HFFc6 (cell line): ENCODE data around the gene LGALS3. TPM values are rescaled to one million over a fixed set of nuclear protein-coding genes. Genes with fewer than 3 reads are reported as not detected.

ENCODE experiments used
- DNase-seq: peaks from one replicate; pipeline ENCODE4 v3.0.0-alpha.2; 2018
- H3K27ac Mint-ChIP-seq: 2 replicates; pipeline ENCODE4 v1.8.0; 2020; ENCODE audit warnings: mild to moderate bottlenecking, mixed read lengths
- H3K27me3 Mint-ChIP-seq: 2 replicates; pipeline ENCODE4 v1.8.0; 2021; ENCODE audit warnings: mild to moderate bottlenecking, moderate library complexity, mixed read lengths; ENCODE audit not compliant: insufficient read depth
- H3K36me3 Mint-ChIP-seq: 2 replicates; pipeline ENCODE4 v1.8.0; 2021; ENCODE audit warnings: low read depth, mixed read lengths
- H3K4me1 Mint-ChIP-seq: 2 replicates; pipeline ENCODE4 v1.8.0; 2020; ENCODE audit warnings: low read depth, mixed read lengths
- H3K4me3 Mint-ChIP-seq: 2 replicates; pipeline ENCODE4 v1.8.0; 2020; ENCODE audit warnings: mild to moderate bottlenecking, moderate library complexity, mixed read lengths
- H3K9me3 Mint-ChIP-seq: 2 replicates; pipeline ENCODE4 v1.8.0; 2020; ENCODE audit warnings: mild to moderate bottlenecking, mixed read lengths
- total RNA-seq, 6 experiments: library from RNA; stranded (reverse); fragmentation: NEBNext Ultra II Directional; extraction: Animal tissue kit (Norgen Biotek cat#: 25700); gene quantifications; 2 replicates in 1 of 6; 3 replicates in 5 of 6; pipeline ENCODE4 v1.2.3, GENCODE V29; 2021
- TF ChIP-seq, protein P1 (sequence below): fragments of 200-600 bp; sonication (generic); IDR thresholded peaks from 2 replicates; pipeline ENCODE4 v1.5.0; 2021; ENCODE audit warnings: antibody characterized with exemption, mild to moderate bottlenecking

LGALS3 gene
- total RNA-seq, 6 experiments from 2014 or later = 70.1 to 83.0 (median 74.7) TPM

DNA sequence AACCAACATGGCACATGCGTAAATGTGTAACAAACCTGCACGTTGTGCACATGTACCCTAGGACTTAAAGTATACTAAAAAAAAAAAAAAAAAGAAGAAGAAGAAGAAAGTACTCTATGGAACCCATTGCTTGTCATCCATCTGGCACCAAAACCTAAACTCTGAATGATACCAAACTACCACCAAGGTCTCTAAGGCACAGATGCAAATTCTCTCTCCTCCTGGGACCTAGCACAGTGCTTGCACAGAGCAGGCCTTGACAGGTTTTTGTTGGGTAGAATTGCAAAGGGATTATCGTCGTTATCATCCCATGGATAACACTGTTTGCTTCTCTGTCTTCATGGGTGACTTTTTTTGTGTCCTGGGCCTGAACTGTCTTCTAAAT, 13.2 kb upstream of the LGALS3 start:
- Mint-ChIP-seq H3K27me3 (peaks cover 4% of the 10 kb centered on the region), H3K36me3 (no peaks in the 10 kb centered on the region), H3K4me1 (peaks cover 10% of the 10 kb centered on the region; the same call in 1 of the 2 replicates), H3K9me3 (no peaks in the 10 kb centered on the region), H3K27ac (no peak overlapping the region), H3K4me3 (no peak overlapping the region)
- TF ChIP-seq, protein P1, sequence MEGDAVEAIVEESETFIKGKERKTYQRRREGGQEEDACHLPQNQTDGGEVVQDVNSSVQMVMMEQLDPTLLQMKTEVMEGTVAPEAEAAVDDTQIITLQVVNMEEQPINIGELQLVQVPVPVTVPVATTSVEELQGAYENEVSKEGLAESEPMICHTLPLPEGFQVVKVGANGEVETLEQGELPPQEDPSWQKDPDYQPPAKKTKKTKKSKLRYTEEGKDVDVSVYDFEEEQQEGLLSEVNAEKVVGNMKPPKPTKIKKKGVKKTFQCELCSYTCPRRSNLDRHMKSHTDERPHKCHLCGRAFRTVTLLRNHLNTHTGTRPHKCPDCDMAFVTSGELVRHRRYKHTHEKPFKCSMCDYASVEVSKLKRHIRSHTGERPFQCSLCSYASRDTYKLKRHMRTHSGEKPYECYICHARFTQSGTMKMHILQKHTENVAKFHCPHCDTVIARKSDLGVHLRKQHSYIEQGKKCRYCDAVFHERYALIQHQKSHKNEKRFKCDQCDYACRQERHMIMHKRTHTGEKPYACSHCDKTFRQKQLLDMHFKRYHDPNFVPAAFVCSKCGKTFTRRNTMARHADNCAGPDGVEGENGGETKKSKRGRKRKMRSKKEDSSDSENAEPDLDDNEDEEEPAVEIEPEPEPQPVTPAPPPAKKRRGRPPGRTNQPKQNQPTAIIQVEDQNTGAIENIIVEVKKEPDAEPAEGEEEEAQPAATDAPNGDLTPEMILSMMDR = no peak
- DNase-seq = no peak

DNA sequence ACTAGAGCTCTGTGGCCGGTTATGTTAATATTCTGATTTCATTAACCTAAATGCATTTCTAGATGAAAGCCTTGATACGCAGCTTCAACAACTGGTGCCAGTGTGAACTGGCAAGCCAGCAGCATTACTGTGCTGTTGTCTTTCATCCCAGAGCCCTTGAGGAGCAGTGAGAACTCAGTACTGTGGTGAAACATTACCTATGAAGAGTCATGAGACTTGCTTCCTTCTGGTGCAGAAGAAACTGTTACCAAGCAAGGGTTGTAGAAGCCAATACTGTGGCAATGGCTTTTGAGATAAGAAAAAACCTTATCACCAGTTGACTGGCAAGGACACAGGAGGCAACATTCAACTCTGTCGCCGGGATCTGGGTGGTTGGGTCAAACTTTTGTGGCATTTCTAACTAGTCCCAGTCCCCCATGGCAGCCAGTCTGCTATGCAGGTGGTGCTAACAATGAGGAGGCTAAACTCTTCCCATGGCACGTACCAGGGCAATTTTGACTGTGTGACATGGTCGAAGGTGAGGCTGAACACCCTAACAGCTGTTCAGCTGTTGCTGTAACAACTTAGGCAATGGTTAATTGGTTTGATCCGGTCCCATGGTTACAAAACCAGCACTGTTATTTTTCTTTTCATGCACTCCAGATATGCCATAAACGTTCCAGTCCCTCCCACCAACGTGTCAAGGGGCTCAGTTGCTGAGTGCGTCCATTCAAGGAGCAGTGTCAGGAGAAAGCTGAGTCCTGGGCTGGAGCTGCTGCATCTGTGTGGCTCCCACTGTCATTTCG, 12.6 kb upstream of the LGALS3 start:
- Mint-ChIP-seq H3K9me3 (no peaks in the 10 kb centered on the region), H3K4me3 (no peak overlapping the region), H3K4me1 (peaks cover 10% of the 10 kb centered on the region; the same call in 1 of the 2 replicates), H3K36me3 (no peaks in the 10 kb centered on the region), H3K27me3 (peaks cover 4% of the 10 kb centered on the region), H3K27ac (no peak overlapping the region)
- DNase-seq = no peak
- TF ChIP-seq, protein P1 = no peak

DNA sequence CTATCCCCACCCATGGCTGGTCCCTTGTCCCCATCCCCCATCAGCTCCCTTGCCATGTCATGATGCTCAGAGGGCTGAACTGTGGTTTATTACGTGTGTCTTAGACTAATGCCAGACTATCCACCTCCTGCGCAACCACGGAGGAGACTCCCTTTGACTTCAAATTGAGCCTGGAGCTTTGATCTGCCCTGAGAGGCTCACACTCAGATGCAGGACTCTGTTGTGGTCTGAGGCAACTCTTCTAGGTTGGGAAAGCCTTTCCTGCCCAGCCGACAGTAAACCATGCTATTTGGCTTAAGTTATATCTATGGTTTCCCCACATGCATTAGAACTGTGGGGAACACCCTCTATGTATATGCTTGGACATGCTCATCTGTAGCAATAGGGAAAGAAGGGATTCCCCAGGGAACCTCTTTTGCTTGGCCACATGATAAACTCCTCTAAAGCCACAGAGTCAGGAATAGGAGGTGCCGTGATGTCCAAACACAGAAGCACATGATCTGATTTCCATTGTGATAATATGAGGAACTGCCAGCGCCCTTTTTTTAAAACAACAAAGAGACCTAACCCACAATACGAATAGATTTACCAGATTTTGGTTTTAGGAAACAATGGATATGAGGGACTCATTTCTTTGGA, 11.1 kb upstream of the LGALS3 start:
- Mint-ChIP-seq H3K27ac (no peak overlapping the region), H3K4me1 (peaks cover 19% of the 10 kb centered on the region), H3K4me3 (no peak overlapping the region), H3K9me3 (no peaks in the 10 kb centered on the region), H3K27me3 (peaks cover 5% of the 10 kb centered on the region), H3K36me3 (no peaks in the 10 kb centered on the region)
- DNase-seq = no peak
- TF ChIP-seq, protein P1 = no peak

DNA sequence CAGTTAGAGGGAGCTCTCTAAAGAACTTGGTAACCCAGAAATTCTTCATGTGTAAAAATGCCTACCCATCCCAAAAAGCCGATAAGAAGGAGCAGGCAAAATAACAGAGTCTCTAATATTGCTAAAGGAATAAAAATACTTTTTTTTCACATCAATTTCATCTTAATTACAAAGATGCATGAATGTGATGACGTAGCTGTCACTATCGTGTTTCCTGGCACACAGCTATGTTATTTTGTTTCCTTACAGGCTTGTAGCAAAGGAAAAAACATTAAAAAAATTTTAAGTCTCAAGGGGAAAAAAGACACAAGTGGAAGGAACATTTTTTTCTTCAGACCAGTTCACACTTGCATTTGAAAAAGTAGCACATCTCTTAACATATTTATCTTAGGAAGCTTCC, 10.3 kb upstream of the LGALS3 start:
- Mint-ChIP-seq H3K4me1 (peaks cover 28% of the 10 kb centered on the region), H3K27ac (no peak overlapping the region), H3K4me3 (no peak overlapping the region), H3K9me3 (no peaks in the 10 kb centered on the region), H3K27me3 (peaks cover 9% of the 10 kb centered on the region), H3K36me3 (no peaks in the 10 kb centered on the region)
- no peak for DNase-seq
- TF ChIP-seq, protein P1 = no peak

DNA sequence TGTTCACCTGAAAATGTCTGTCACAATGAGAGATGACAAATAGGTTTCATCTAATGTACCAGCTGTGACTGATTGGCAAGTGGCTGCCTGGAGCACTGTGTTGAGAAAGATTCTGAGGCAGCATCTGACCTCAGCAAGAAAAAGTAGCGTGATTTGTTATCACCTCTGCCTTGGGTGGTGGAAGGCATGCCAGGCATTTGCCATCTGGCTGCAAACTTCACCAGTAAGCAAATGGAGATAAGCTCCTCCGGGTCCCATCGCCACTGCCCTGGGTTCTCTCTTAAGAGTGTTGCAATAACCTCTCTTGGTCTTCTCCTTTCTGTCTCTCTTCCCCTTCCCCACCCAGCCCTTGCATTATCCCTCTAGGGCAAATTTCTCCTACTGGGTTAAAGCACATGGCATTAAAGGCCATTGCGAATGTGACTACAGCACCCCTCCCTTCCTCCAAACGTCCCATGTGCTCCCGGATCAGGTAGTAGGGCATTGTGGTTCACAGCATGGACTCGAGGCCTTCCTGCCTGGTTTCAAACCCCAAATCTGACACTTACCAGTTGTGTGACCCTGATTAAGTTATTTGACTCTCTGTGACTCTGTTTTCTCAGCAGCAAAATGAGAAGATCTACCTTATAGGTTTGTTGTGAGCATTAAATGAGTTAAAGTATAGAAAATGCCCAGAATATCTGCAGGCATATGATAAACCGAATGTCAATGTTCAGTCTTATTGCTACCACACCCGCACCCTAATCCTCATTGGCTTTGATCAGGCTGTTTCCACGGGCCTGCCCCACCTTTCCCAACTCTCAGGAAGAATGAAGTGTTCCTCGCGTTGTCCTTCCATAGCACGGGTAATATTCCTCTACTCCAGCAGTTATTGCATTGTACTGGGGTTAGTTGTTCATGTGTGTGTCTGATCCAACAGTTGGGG, 8.2 kb upstream of the LGALS3 start:
- Mint-ChIP-seq H3K9me3 (no peaks in the 10 kb centered on the region), H3K4me3 (no peak overlapping the region), H3K27ac (no peak overlapping the region), H3K27me3 (peaks cover 7% of the 10 kb centered on the region), H3K4me1 (peaks cover 31% of the 10 kb centered on the region), H3K36me3 (no peaks in the 10 kb centered on the region)
- TF ChIP-seq, protein P1 = no peak
- no peak for DNase-seq
